Measurements from ENCODE around the gene PDK4.

- TF ChIP-seq POLR2AphosphoS5 (IDR thresholded peaks at IDR 0.05) (no peak), POLR2A (IDR thresholded peaks at IDR 0.05) (no peak), EP300 (IDR thresholded peaks at IDR 0.05) (no peak)
- TF ChIP-seq, protein P1, sequence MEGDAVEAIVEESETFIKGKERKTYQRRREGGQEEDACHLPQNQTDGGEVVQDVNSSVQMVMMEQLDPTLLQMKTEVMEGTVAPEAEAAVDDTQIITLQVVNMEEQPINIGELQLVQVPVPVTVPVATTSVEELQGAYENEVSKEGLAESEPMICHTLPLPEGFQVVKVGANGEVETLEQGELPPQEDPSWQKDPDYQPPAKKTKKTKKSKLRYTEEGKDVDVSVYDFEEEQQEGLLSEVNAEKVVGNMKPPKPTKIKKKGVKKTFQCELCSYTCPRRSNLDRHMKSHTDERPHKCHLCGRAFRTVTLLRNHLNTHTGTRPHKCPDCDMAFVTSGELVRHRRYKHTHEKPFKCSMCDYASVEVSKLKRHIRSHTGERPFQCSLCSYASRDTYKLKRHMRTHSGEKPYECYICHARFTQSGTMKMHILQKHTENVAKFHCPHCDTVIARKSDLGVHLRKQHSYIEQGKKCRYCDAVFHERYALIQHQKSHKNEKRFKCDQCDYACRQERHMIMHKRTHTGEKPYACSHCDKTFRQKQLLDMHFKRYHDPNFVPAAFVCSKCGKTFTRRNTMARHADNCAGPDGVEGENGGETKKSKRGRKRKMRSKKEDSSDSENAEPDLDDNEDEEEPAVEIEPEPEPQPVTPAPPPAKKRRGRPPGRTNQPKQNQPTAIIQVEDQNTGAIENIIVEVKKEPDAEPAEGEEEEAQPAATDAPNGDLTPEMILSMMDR (IDR thresholded peaks at IDR 0.05) = no peak
These were observed 23.2 kb upstream of the PDK4 start for GRCh38 chr7:95619517-95619916.

All from stomach (tissue), 4 donors.